K562 (cell line): ENCODE data around the gene BOLA1. TPM values are rescaled to one million over a fixed set of nuclear protein-coding genes. Genes with fewer than 3 reads are reported as not detected.

ENCODE experiments used
- GTF2B ChIP-seq: IDR thresholded peaks from 2 replicates; pipeline ENCODE4 v1.6.1; 2011; ENCODE audit not compliant: insufficient read length; ENCODE audit errors: extremely low read depth
- ILF3 ChIP-seq: fragments of 450-650 bp; IDR thresholded peaks from 2 replicates; pipeline ENCODE4 v1.6.1; 2018; ENCODE audit warnings: antibody characterized with exemption, mild to moderate bottlenecking, moderate library complexity, borderline replicate concordance
- KDM1A ChIP-seq, 2 experiments: fragments of 450-650 bp; IDR thresholded peaks; 2 replicates each; pipeline ENCODE4 v1.6.1; 2016; ENCODE audit warnings: mild to moderate bottlenecking in 2 of 2
- MGA ChIP-seq: fragments of 450-650 bp; IDR thresholded peaks from 2 replicates; pipeline ENCODE4 v1.6.1; 2016; ENCODE audit warnings: mild to moderate bottlenecking, moderate library complexity
- NEUROD1 ChIP-seq: fragments of 150-350 bp; IDR thresholded peaks from 2 replicates; pipeline ENCODE4 v1.6.1; 2014; ENCODE audit warnings: borderline replicate concordance, low read length, low read depth; ENCODE audit not compliant: partially characterized antibody
- PHF21A ChIP-seq: fragments of 450-650 bp; IDR thresholded peaks from 2 replicates; pipeline ENCODE4 v1.6.1; 2017; ENCODE audit warnings: low read depth, borderline replicate concordance
- PRDM10 ChIP-seq: fragments of 450-650 bp; IDR thresholded peaks from 2 replicates; pipeline ENCODE4 v1.6.1; 2018; ENCODE audit not compliant: partially characterized antibody
- SMC3 ChIP-seq: conservative IDR thresholded peaks from 2 replicates; pipeline ENCODE4 v1.6.1; 2011; ENCODE audit warnings: low read depth, low read length, improper control_type of control experiment; ENCODE audit not compliant: insufficient read depth
- SRSF3 ChIP-seq: fragments of 200-400 bp; formaldehyde crosslinking; IDR thresholded peaks from 2 replicates; pipeline ENCODE4 v1.6.1; 2016; ENCODE audit warnings: mild to moderate bottlenecking, low read length, moderate library complexity; ENCODE audit not compliant: insufficient read depth
- ZKSCAN3 ChIP-seq: fragments of 250-450 bp; sonication (Bioruptor Pico); IDR thresholded peaks from 2 replicates; pipeline ENCODE4 v1.4.0; 2020
- polyA plus RNA-seq, 8 experiments: library from polyadenylated mRNA; depleted of rRNA in 4 of 8; stranded (reverse) in 5 of 8; unstranded in 3 of 8; fragments of >200 nt; fragmentation: Nextera tagmentation in 2 of 8; fragmentation: Illumina TruSeq in 1 of 8; extraction: Ambion mirVana in 2 of 8; extraction: Trizol in 1 of 8; gene quantifications; 2 replicates each; pipeline versions ENCODE4 v1.2.1 to v1.2.3, GENCODE V29; 2011 to 2014; ENCODE audit warnings: inconsistent platforms in 1 of 8, missing spikeins in 1 of 8
- total RNA-seq, 7 experiments: library from RNA; depleted of rRNA in 6 of 7; stranded (reverse); fragments of >200 nt in 6 of 7; fragmentation: Illumina TruSeq in 2 of 7; extraction: Trizol in 2 of 7; gene quantifications; 2 replicates each; pipeline versions ENCODE4 v1.2.1 to v1.2.3, GENCODE V29; 2011 to 2021; ENCODE audit warnings: low replicate concordance in 1 of 7

The BOLA1 gene
- total and polyA plus RNA-seq, 9 of the 15 experiments (the other 6 are each of a cell fraction or from before 2014, with no cell fraction given): 0.18 to 1.2 (median 0.40) TPM; not detected in 2

- TF ChIP-seq NEUROD1 (no peak), GTF2B (peak; percentile 91), PRDM10 (no peak), MGA (no peak), ILF3 (peak; percentile 68; the same call in 1 of the 2 replicates), SMC3 (no peak), PHF21A (no peak), SRSF3 (0 out of 2 replicates have a peak, but pooled peaks have one; percentile 46), KDM1A (IDR thresholded peaks at IDR 0.05) (no peak), ZKSCAN3 (CRISPR knock-in tag) (no peak)
These were observed 11.7 kb upstream of the BOLA1 start (continued) for GRCh38 chr1:149887456-149888246.
